Measurements from ENCODE around the gene R3HDML. TPM values are rescaled to one million over a fixed set of nuclear protein-coding genes. Genes with fewer than 3 reads are reported as not detected.

R3HDML gene
- total RNA-seq, 2 donors from 2014 or later, result not detected

- no peak for DNase-seq (ENCODE audit: low spot score)
- no peaks in the 10 kb centered on the region for H3K9me3 ChIP-seq
- TF ChIP-seq, protein P1, sequence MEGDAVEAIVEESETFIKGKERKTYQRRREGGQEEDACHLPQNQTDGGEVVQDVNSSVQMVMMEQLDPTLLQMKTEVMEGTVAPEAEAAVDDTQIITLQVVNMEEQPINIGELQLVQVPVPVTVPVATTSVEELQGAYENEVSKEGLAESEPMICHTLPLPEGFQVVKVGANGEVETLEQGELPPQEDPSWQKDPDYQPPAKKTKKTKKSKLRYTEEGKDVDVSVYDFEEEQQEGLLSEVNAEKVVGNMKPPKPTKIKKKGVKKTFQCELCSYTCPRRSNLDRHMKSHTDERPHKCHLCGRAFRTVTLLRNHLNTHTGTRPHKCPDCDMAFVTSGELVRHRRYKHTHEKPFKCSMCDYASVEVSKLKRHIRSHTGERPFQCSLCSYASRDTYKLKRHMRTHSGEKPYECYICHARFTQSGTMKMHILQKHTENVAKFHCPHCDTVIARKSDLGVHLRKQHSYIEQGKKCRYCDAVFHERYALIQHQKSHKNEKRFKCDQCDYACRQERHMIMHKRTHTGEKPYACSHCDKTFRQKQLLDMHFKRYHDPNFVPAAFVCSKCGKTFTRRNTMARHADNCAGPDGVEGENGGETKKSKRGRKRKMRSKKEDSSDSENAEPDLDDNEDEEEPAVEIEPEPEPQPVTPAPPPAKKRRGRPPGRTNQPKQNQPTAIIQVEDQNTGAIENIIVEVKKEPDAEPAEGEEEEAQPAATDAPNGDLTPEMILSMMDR (IDR thresholded peaks at IDR 0.05), result no peak
- H3K4me1 ChIP-seq (ENCODE audit: control insufficient read depth in 1 of 2, low read depth in 2 of 2), result no peaks in the 10 kb centered on the region
- ATAC-seq (ENCODE audit: insufficient number of reproducible peaks, low FRiP score, low read depth), result no peak
- H3K27ac ChIP-seq, result no peak overlapping the region
- H3K36me3 ChIP-seq, result no peaks in the 10 kb centered on the region
- no peaks in the 10 kb centered on the region for H3K27me3 ChIP-seq (replicated peaks; ENCODE audit: insufficient read depth)
- H3K4me3 ChIP-seq, result no peak overlapping the region
Observed at GRCh38 chr20:44394702-44395460, 58.0 kb downstream of the R3HDML start.

- Histone ChIP-seq H3K4me1 (ENCODE audit: control insufficient read depth in 1 of 2, low read depth in 2 of 2) (no peaks in the 10 kb centered on the region), H3K4me3 (no peak overlapping the region), H3K9me3 (no peaks in the 10 kb centered on the region), H3K27ac (no peak overlapping the region), H3K27me3 (replicated peaks; ENCODE audit: insufficient read depth) (no peaks in the 10 kb centered on the region), H3K36me3 (no peaks in the 10 kb centered on the region)
- ATAC-seq (ENCODE audit: insufficient number of reproducible peaks, low FRiP score, low read depth) (no peak), DNase-seq (ENCODE audit: low spot score) (no peak)
- TF ChIP-seq, protein P1 (IDR thresholded peaks at IDR 0.05), result no peak
Observed at GRCh38 chr20:44395461-44396340, 58.9 kb downstream of the R3HDML start.

DNA sequence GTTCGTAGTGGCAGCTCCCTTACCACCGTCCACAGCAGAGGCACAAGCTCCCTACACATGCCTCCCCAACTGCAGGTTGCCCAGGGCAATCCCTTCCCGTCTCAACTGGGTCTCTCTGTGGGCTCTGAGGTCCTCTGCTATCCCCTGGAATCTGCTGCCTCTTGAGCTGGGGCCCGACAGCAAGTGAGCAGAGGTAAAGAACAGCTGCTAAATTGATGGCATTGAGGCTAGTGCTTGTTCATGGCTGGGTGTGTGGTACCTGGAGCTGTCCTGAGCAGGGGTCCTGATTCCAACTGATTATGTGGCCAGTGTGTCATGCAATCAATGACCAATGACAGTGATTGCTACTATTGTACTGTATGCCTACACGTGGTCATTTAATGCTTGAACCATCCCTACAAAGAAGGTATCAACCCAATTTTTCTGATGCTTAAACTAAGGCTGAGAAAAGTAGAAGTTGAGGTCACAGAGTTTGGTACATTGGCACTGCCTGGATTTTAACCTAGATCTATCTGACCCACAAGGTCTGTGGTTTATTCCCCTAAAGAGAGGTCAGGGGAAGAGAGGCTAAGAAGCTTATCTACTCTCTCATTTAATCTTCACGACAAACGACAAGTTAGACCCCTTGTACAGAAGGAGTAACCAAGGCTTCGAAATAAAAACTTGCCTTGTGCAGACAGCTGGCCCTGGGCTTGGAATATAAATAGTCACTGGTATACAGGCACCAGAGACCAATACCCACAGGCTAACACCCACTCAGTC lies 59.7 kb downstream of the R3HDML start:
- DNase-seq (ENCODE audit: low spot score) (no peak), ATAC-seq (ENCODE audit: insufficient number of reproducible peaks, low FRiP score, low read depth) (no peak)
- Histone ChIP-seq H3K9me3 (no peaks in the 10 kb centered on the region), H3K27ac (no peak overlapping the region), H3K4me3 (no peak overlapping the region), H3K27me3 (replicated peaks; ENCODE audit: insufficient read depth) (no peaks in the 10 kb centered on the region), H3K36me3 (no peaks in the 10 kb centered on the region), H3K4me1 (ENCODE audit: control insufficient read depth in 1 of 2, low read depth in 2 of 2) (no peaks in the 10 kb centered on the region)
- TF ChIP-seq, protein P1 (IDR thresholded peaks at IDR 0.05), result no peak

GRCh38 chr20:44398335-44398734 lies 61.5 kb downstream of the R3HDML start:
- no peaks in the 10 kb centered on the region for H3K4me1 ChIP-seq (ENCODE audit: control insufficient read depth in 1 of 2, low read depth in 2 of 2)
- DNase-seq (ENCODE audit: low spot score) (no peak), ATAC-seq (ENCODE audit: insufficient number of reproducible peaks, low FRiP score, low read depth) (no peak)
- H3K27ac ChIP-seq, result no peak overlapping the region
- no peaks in the 10 kb centered on the region for H3K27me3 ChIP-seq (replicated peaks; ENCODE audit: insufficient read depth)
- no peak overlapping the region for H3K4me3 ChIP-seq
- no peaks in the 10 kb centered on the region for H3K36me3 ChIP-seq
- TF ChIP-seq, protein P1 (IDR thresholded peaks at IDR 0.05), result no peak
- no peaks in the 10 kb centered on the region for H3K9me3 ChIP-seq

DNA sequence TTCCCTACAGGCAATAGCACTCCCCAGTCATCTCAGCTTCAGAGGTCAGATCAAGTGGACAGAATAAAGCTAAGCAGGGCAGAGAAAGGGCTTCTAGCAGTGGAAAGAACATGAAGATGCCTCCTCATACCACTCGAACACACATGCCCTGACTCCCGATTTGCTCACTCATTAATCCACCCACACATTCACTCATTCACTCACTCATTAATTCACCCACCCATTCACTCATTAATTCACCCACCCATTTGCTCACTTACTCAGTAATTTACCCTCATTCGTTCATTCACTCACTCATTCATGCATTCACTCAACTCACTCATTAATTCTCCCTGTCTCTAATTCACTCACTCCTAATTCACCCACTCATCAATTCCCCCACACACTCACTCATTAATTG lies 62.6 kb downstream of the R3HDML start:
- H3K4me1 ChIP-seq (ENCODE audit: control insufficient read depth in 1 of 2, low read depth in 2 of 2), result no peaks in the 10 kb centered on the region
- no peak for ATAC-seq (ENCODE audit: insufficient number of reproducible peaks, low FRiP score, low read depth)
- TF ChIP-seq, protein P1 (IDR thresholded peaks at IDR 0.05), result no peak
- no peaks in the 10 kb centered on the region for H3K9me3 ChIP-seq
- no peak overlapping the region for H3K27ac ChIP-seq
- DNase-seq (ENCODE audit: low spot score), result no peak
- no peaks in the 10 kb centered on the region for H3K36me3 ChIP-seq
- no peaks in the 10 kb centered on the region for H3K27me3 ChIP-seq (replicated peaks; ENCODE audit: insufficient read depth)
- H3K4me3 ChIP-seq, result no peak overlapping the region

Data from thoracic aorta (tissue), 2 donors.